ENCODE measurements around the gene GIT1.
A peak's percentile ranks its signal among the peaks of the same experiment; 100 is the strongest.
"Not testable (repeated sequence)": the region's sequence is repeated elsewhere in the genome, so short reads cannot be mapped to it uniquely, and the experiment has no call there.

Gene GIT1

DNA sequence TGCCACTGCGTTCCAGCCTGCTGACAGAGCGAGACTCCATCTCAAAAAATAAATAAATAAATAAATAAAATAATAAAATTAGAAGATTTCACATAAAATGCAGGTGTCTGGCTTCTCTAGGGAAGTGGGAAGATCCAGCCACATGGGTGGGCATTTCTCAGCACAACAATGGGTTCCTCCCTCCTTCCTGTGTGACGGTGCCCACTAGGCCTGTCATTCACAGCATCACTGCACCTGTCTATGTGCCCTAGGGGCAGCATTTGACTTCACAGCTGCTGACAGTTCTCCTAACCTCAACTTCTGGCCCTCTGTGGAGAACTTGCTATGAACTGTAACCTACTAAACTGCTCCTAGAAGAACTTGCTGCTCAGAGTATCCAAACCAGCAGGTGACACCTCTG lies 25.6 kb downstream of the GIT1 start:
- no peaks in the 10 kb centered on the region for H3K9me3 ChIP-seq (ENCODE audit: severe bottlenecking)
- peaks cover 3% of the 10 kb centered on the region; the same call in 1 of the 2 replicates for H3K36me3 ChIP-seq
- no peak overlapping the region for H3K4me3 ChIP-seq (ENCODE audit: low read depth, low read length)
- TF ChIP-seq, protein P1, sequence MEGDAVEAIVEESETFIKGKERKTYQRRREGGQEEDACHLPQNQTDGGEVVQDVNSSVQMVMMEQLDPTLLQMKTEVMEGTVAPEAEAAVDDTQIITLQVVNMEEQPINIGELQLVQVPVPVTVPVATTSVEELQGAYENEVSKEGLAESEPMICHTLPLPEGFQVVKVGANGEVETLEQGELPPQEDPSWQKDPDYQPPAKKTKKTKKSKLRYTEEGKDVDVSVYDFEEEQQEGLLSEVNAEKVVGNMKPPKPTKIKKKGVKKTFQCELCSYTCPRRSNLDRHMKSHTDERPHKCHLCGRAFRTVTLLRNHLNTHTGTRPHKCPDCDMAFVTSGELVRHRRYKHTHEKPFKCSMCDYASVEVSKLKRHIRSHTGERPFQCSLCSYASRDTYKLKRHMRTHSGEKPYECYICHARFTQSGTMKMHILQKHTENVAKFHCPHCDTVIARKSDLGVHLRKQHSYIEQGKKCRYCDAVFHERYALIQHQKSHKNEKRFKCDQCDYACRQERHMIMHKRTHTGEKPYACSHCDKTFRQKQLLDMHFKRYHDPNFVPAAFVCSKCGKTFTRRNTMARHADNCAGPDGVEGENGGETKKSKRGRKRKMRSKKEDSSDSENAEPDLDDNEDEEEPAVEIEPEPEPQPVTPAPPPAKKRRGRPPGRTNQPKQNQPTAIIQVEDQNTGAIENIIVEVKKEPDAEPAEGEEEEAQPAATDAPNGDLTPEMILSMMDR (IDR thresholded peaks at IDR 0.05; ENCODE audit: low read depth, low read length): no peak
- H3K27ac ChIP-seq: no peak overlapping the region
- H3K27me3 ChIP-seq (ENCODE audit: insufficient read depth, low read depth, severe bottlenecking): no peaks in the 10 kb centered on the region
- no peak for DNase-seq

DNA sequence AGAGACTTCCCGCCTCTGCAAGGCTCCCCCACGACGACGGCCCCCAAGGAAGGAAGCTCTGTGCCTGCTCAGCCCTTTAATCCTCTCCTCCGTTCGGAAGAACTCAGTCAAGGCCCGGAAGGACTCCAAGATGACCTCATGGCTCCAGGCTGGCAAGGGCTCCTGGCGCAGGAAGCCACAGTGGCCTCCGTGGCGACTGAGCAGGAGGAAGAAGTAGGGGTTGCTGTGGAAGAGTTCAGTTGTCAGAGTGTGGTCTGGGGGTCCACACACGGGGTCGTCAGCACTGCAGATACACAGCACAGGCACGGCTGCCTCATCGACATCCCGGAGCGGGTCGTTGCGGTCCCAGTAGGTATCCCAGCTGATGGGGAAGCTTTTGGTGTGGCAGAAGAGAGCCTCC lies 26.8 kb downstream of the GIT1 start:
- Histone ChIP-seq H3K27ac (no peak overlapping the region), H3K36me3 (peaks cover 3% of the 10 kb centered on the region; the same call in 1 of the 2 replicates), H3K27me3 (ENCODE audit: insufficient read depth, low read depth, severe bottlenecking) (no peaks in the 10 kb centered on the region), H3K4me3 (ENCODE audit: low read depth, low read length) (no peak overlapping the region), H3K9me3 (ENCODE audit: severe bottlenecking) (no peaks in the 10 kb centered on the region)
- DNase-seq: no peak
- TF ChIP-seq, protein P1 (IDR thresholded peaks at IDR 0.05; ENCODE audit: low read depth, low read length): no peak

DNA sequence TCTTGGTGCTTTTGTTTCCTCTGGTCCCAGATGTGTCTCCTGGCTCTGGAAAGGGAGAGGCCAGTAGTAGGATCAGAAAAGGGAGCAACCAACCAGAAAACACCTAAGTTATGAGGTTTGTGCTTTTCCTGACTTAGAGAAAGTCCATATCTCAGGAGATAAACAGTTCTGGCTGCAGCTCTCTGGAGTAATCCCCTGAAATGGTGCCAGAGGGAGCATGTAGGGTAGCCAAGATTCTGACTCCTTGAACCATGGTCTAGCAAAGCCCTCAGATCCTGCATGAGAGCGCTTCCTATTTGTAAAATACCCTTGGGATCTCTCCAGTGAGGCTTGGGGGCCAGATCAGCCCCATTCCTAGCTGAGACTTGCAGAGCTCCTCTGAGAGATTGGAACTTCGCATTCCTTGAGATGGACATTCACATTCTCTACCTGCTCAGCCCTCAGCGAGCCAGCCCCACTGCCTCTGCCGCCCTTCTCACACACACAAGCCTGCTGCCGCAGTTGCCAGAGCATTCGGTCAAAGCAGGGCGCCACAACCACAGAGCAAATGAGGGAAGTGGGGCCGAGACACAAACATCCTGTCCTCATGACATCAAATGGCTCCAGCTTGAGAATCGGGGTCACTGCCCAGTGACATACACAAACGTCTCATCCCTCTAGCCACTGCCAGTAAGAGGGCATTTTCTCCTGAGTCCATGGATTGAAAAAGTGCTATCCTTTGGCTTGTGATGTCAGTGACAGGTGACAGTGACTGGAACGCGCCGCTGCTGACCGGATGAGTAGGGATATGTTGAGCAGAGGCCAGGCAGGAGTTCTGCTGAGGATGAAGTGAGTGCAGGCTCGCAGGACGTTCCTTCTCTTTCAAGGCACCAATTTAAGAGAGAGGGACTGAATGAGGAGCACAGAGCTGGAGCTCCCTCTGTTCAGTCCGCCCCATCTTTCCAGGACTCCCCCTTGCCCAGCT lies 27.6 kb downstream of the GIT1 start:
- TF ChIP-seq, protein P1 (IDR thresholded peaks at IDR 0.05; ENCODE audit: low read depth, low read length): no peak
- no peak for DNase-seq
- Histone ChIP-seq H3K4me3 (ENCODE audit: low read depth, low read length) (no peak overlapping the region), H3K27me3 (ENCODE audit: insufficient read depth, low read depth, severe bottlenecking) (no peaks in the 10 kb centered on the region), H3K36me3 (peaks cover 3% of the 10 kb centered on the region; the same call in 1 of the 2 replicates), H3K9me3 (ENCODE audit: severe bottlenecking) (no peaks in the 10 kb centered on the region), H3K27ac (peak overlapping the region; percentile 60; the same call in 1 of the 2 replicates)

DNA sequence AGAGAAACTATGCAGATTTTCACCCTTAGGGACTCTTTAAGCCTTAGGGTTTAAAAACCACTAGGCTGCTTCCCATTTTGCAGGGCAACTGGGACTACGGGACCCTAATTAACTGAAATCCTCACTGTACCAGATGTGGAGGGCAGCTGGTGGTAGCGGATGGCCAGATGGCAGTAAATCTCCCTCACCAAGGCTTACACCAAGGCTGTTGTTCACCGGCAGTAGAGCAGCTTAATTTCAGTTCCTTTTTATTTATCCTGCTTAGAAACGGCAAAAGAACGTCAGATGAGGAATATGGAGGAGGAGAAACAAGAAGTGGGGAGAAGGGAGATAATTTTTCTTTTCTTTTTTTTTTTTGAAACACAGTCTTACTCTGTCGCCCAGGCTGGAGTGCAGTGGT lies 29.1 kb downstream of the GIT1 start:
- DNase-seq: peak; percentile 81
- Histone ChIP-seq H3K9me3 (ENCODE audit: severe bottlenecking) (no peaks in the 10 kb centered on the region), H3K27me3 (ENCODE audit: insufficient read depth, low read depth, severe bottlenecking) (no peaks in the 10 kb centered on the region), H3K36me3 (peaks cover 3% of the 10 kb centered on the region; the same call in 1 of the 2 replicates), H3K4me3 (ENCODE audit: low read depth, low read length) (peak overlapping the region; percentile 31), H3K27ac (peak overlapping the region; percentile 60)
- TF ChIP-seq, protein P1 (IDR thresholded peaks at IDR 0.05; ENCODE audit: low read depth, low read length): no peak

DNA sequence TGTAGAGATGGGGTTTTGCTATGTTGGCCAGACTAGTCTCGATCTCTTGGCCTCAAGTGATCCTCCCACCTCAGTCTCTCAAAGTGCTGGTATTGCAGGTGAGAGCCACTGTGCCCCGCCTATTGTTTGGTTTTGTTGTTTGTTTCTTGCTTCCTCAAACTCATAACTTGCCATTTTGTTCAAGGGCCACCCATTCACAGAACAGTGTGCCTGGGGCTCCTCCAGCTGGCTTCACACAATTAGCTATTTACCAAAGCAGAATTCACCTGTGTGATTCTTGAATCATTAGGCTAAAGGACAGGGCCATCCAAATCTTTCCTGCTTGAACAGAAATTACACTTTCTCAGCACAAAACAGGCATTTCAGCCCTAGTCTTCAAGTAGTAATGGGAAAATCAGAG lies 29.8 kb downstream of the GIT1 start:
- no peaks in the 10 kb centered on the region for H3K27me3 ChIP-seq (ENCODE audit: insufficient read depth, low read depth, severe bottlenecking)
- peaks cover 3% of the 10 kb centered on the region; the same call in 1 of the 2 replicates for H3K36me3 ChIP-seq
- peak overlapping the region; percentile 31 for H3K4me3 ChIP-seq (ENCODE audit: low read depth, low read length)
- no peaks in the 10 kb centered on the region for H3K9me3 ChIP-seq (ENCODE audit: severe bottlenecking)
- no peak for DNase-seq
- TF ChIP-seq, protein P1 (IDR thresholded peaks at IDR 0.05; ENCODE audit: low read depth, low read length): no peak
- H3K27ac ChIP-seq: peak overlapping the region; percentile 60

DNA sequence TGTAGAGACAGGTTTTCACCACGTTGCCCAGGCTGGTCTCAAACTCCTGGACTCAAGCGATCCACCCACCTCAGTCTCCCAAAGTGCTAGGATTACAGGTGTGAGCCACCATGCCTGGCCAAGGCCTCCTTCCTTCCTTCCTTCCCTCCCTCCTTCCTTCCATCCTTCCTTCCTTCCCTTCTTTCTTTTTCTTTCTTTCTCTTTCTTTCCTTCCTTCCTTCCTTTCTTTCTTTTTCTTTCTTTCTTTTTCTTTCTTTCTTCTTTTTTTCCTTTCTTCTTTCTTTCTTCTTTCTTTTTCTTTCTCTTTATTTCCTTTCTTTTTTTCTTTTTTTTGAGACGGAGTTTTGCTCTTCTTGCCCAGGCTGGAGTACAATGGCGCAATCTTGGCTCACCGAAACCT lies 31.3 kb downstream of the GIT1 start:
- not testable (repeated sequence) for H3K9me3 ChIP-seq (ENCODE audit: severe bottlenecking); DNase-seq; H3K27ac ChIP-seq; H3K27me3 ChIP-seq (ENCODE audit: insufficient read depth, low read depth, severe bottlenecking); H3K36me3 ChIP-seq; H3K4me3 ChIP-seq (ENCODE audit: low read depth, low read length)

Data from WERI-Rb-1 (cell line).